Measurements from ENCODE around the gene DOCK4.

Gene DOCK4

GRCh38 chr7:112093409-112093808 lies 112.8 kb downstream of the DOCK4 start:
- H3K9me3 ChIP-seq (ENCODE audit: control insufficient read depth, insufficient read depth, low read length), result no peaks in the 10 kb centered on the region
- peaks cover 4% of the 10 kb centered on the region; the same call in 1 of the 2 replicates for H3K4me1 ChIP-seq (ENCODE audit: insufficient read depth, low read length)
- H3K36me3 ChIP-seq (ENCODE audit: insufficient read depth, low read length), result no peaks in the 10 kb centered on the region
- no peak overlapping the region for H3K9ac ChIP-seq (ENCODE audit: low read depth, low read length)

- H3K4me1 ChIP-seq (ENCODE audit: insufficient read depth, low read length), result peaks cover 4% of the 10 kb centered on the region; the same call in 1 of the 2 replicates
- no peak overlapping the region for H3K9ac ChIP-seq (ENCODE audit: low read depth, low read length)
- H3K36me3 ChIP-seq (ENCODE audit: insufficient read depth, low read length), result no peaks in the 10 kb centered on the region
- no peaks in the 10 kb centered on the region for H3K9me3 ChIP-seq (ENCODE audit: control insufficient read depth, insufficient read depth, low read length)
These were observed 113.3 kb downstream of the DOCK4 start for GRCh38 chr7:112092709-112093395.

GRCh38 chr7:112092306-112092705 lies 113.9 kb downstream of the DOCK4 start:
- Histone ChIP-seq H3K9me3 (ENCODE audit: control insufficient read depth, insufficient read depth, low read length) (no peaks in the 10 kb centered on the region), H3K9ac (ENCODE audit: low read depth, low read length) (no peak overlapping the region), H3K36me3 (ENCODE audit: insufficient read depth, low read length) (no peaks in the 10 kb centered on the region), H3K4me1 (ENCODE audit: insufficient read depth, low read length) (peaks cover 4% of the 10 kb centered on the region; the same call in 1 of the 2 replicates)

- Histone ChIP-seq H3K9me3 (ENCODE audit: control insufficient read depth, insufficient read depth, low read length) (no peaks in the 10 kb centered on the region), H3K9ac (ENCODE audit: low read depth, low read length) (no peak overlapping the region), H3K36me3 (ENCODE audit: insufficient read depth, low read length) (no peaks in the 10 kb centered on the region), H3K4me1 (ENCODE audit: insufficient read depth, low read length) (peaks cover 4% of the 10 kb centered on the region; the same call in 1 of the 2 replicates)
These were observed 114.4 kb downstream of the DOCK4 start for GRCh38 chr7:112091768-112092167.

- H3K9me3 ChIP-seq (ENCODE audit: control insufficient read depth, insufficient read depth, low read length), result no peaks in the 10 kb centered on the region
- H3K36me3 ChIP-seq (ENCODE audit: insufficient read depth, low read length), result no peaks in the 10 kb centered on the region
- H3K4me1 ChIP-seq (ENCODE audit: insufficient read depth, low read length), result peaks cover 4% of the 10 kb centered on the region; the same call in 1 of the 2 replicates
- no peak overlapping the region for H3K9ac ChIP-seq (ENCODE audit: low read depth, low read length)
These were observed 116.6 kb downstream of the DOCK4 start for GRCh38 chr7:112089551-112089950.

- no peaks in the 10 kb centered on the region for H3K36me3 ChIP-seq (ENCODE audit: insufficient read depth, low read length)
- H3K9ac ChIP-seq (ENCODE audit: low read depth, low read length), result no peak overlapping the region
- H3K4me1 ChIP-seq (ENCODE audit: insufficient read depth, low read length), result peaks cover 4% of the 10 kb centered on the region; the same call in 1 of the 2 replicates
- no peaks in the 10 kb centered on the region for H3K9me3 ChIP-seq (ENCODE audit: control insufficient read depth, insufficient read depth, low read length)
These were observed 117.6 kb downstream of the DOCK4 start for GRCh38 chr7:112088484-112089016.

- no peak overlapping the region for H3K9ac ChIP-seq (ENCODE audit: low read depth, low read length)
- peaks cover 8% of the 10 kb centered on the region; the same call in 1 of the 2 replicates for H3K4me1 ChIP-seq (ENCODE audit: insufficient read depth, low read length)
- H3K9me3 ChIP-seq (ENCODE audit: control insufficient read depth, insufficient read depth, low read length), result no peaks in the 10 kb centered on the region
- H3K36me3 ChIP-seq (ENCODE audit: insufficient read depth, low read length), result no peaks in the 10 kb centered on the region
These were observed 119.5 kb downstream of the DOCK4 start for GRCh38 chr7:112086496-112087254.

GRCh38 chr7:112084520-112084971 lies 121.7 kb downstream of the DOCK4 start:
- peaks cover 20% of the 10 kb centered on the region; the same call in 1 of the 2 replicates for H3K4me1 ChIP-seq (ENCODE audit: insufficient read depth, low read length)
- no peaks in the 10 kb centered on the region for H3K9me3 ChIP-seq (ENCODE audit: control insufficient read depth, insufficient read depth, low read length)
- H3K36me3 ChIP-seq (ENCODE audit: insufficient read depth, low read length), result no peaks in the 10 kb centered on the region
- H3K9ac ChIP-seq (ENCODE audit: low read depth, low read length), result no peak overlapping the region

GRCh38 chr7:112083776-112084355 lies 122.3 kb downstream of the DOCK4 start:
- Histone ChIP-seq H3K9me3 (ENCODE audit: control insufficient read depth, insufficient read depth, low read length) (no peaks in the 10 kb centered on the region), H3K4me1 (ENCODE audit: insufficient read depth, low read length) (peaks cover 20% of the 10 kb centered on the region; the same call in 1 of the 2 replicates), H3K36me3 (ENCODE audit: insufficient read depth, low read length) (no peaks in the 10 kb centered on the region), H3K9ac (ENCODE audit: low read depth, low read length) (no peak overlapping the region)

GRCh38 chr7:112082306-112082705 lies 123.9 kb downstream of the DOCK4 start:
- no peaks in the 10 kb centered on the region for H3K36me3 ChIP-seq (ENCODE audit: insufficient read depth, low read length)
- H3K9ac ChIP-seq (ENCODE audit: low read depth, low read length), result no peak overlapping the region
- H3K9me3 ChIP-seq (ENCODE audit: control insufficient read depth, insufficient read depth, low read length), result no peaks in the 10 kb centered on the region
- H3K4me1 ChIP-seq (ENCODE audit: insufficient read depth, low read length), result peaks cover 20% of the 10 kb centered on the region; the same call in 1 of the 2 replicates

- no peaks in the 10 kb centered on the region for H3K9me3 ChIP-seq (ENCODE audit: control insufficient read depth, insufficient read depth, low read length)
- H3K9ac ChIP-seq (ENCODE audit: low read depth, low read length), result no peak overlapping the region
- no peaks in the 10 kb centered on the region for H3K36me3 ChIP-seq (ENCODE audit: insufficient read depth, low read length)
- peaks cover 20% of the 10 kb centered on the region; the same call in 1 of the 2 replicates for H3K4me1 ChIP-seq (ENCODE audit: insufficient read depth, low read length)
These were observed 124.4 kb downstream of the DOCK4 start for GRCh38 chr7:112081778-112082177.

GRCh38 chr7:112080978-112081377 lies 125.2 kb downstream of the DOCK4 start:
- Histone ChIP-seq H3K9me3 (ENCODE audit: control insufficient read depth, insufficient read depth, low read length) (no peaks in the 10 kb centered on the region), H3K36me3 (ENCODE audit: insufficient read depth, low read length) (no peaks in the 10 kb centered on the region), H3K4me1 (ENCODE audit: insufficient read depth, low read length) (peaks cover 20% of the 10 kb centered on the region; the same call in 1 of the 2 replicates), H3K9ac (ENCODE audit: low read depth, low read length) (no peak overlapping the region)

- Histone ChIP-seq H3K4me1 (ENCODE audit: insufficient read depth, low read length) (peaks cover 20% of the 10 kb centered on the region; the same call in 1 of the 2 replicates), H3K9me3 (ENCODE audit: control insufficient read depth, insufficient read depth, low read length) (no peaks in the 10 kb centered on the region), H3K9ac (ENCODE audit: low read depth, low read length) (no peak overlapping the region), H3K36me3 (ENCODE audit: insufficient read depth, low read length) (no peaks in the 10 kb centered on the region)
These were observed 125.8 kb downstream of the DOCK4 start for GRCh38 chr7:112080441-112080840.

- Histone ChIP-seq H3K4me1 (ENCODE audit: insufficient read depth, low read length) (peaks cover 20% of the 10 kb centered on the region; the same call in 1 of the 2 replicates), H3K9ac (ENCODE audit: low read depth, low read length) (no peak overlapping the region), H3K36me3 (ENCODE audit: insufficient read depth, low read length) (no peaks in the 10 kb centered on the region), H3K9me3 (ENCODE audit: control insufficient read depth, insufficient read depth, low read length) (no peaks in the 10 kb centered on the region)
These were observed 126.5 kb downstream of the DOCK4 start for GRCh38 chr7:112079673-112080072.

Data from ES-I3 (cell line).